Tibial nerve (tissue), 3 donors: ENCODE results near the gene RHEX.

Experiments used
- POLR2A ChIP-seq, 2 donors: fragments of 450-650 bp; IDR thresholded peaks; one replicate each; pipeline ENCODE4 v1.6.1; 2017; ENCODE audit warnings: antibody characterized with exemption in 2 of 2, mild to moderate bottlenecking in 2 of 2, moderate library complexity in 2 of 2
- TF ChIP-seq, protein P1 (sequence below), 5 experiments: fragments of 200-600 bp in 3 of 5; fragments of 450-650 bp in 2 of 5; sonication (generic) in 3 of 5; IDR thresholded peaks; one replicate each; pipeline ENCODE4 v1.5.1; 2016 to 2019; ENCODE audit warnings: antibody characterized with exemption in 5 of 5, mild to moderate bottlenecking in 3 of 5, moderate library complexity in 2 of 5

DNA sequence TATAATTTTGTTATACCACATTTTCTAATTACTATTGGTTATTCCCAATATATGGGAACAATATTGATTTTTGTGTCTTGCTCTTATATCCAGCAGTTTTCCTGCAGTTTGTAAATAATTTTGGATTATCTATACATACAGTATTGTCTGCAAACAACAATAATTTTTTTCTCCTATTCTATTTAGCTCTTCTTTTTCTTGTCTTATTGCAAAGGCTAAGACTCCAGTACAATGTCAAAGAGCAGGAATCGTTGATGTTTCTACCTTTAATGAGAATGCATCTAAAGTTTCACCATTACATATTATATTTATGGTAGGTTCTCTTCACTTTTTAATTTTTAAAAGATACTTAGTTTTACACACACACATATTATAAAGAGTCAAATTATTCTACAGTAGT is 68.3 kb downstream of the RHEX start:
- TF ChIP-seq, protein P1, sequence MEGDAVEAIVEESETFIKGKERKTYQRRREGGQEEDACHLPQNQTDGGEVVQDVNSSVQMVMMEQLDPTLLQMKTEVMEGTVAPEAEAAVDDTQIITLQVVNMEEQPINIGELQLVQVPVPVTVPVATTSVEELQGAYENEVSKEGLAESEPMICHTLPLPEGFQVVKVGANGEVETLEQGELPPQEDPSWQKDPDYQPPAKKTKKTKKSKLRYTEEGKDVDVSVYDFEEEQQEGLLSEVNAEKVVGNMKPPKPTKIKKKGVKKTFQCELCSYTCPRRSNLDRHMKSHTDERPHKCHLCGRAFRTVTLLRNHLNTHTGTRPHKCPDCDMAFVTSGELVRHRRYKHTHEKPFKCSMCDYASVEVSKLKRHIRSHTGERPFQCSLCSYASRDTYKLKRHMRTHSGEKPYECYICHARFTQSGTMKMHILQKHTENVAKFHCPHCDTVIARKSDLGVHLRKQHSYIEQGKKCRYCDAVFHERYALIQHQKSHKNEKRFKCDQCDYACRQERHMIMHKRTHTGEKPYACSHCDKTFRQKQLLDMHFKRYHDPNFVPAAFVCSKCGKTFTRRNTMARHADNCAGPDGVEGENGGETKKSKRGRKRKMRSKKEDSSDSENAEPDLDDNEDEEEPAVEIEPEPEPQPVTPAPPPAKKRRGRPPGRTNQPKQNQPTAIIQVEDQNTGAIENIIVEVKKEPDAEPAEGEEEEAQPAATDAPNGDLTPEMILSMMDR (IDR thresholded peaks at IDR 0.05), result no peak
- TF ChIP-seq POLR2A (IDR thresholded peaks at IDR 0.05), result no peak
